ENCODE results near the gene NUDT13. TPM values are rescaled to one million over a fixed set of nuclear protein-coding genes. Genes with fewer than 3 reads are reported as not detected.

NUDT13 gene
- total RNA-seq, 1 experiment from 2014 or later: 0.38 TPM

DNA sequence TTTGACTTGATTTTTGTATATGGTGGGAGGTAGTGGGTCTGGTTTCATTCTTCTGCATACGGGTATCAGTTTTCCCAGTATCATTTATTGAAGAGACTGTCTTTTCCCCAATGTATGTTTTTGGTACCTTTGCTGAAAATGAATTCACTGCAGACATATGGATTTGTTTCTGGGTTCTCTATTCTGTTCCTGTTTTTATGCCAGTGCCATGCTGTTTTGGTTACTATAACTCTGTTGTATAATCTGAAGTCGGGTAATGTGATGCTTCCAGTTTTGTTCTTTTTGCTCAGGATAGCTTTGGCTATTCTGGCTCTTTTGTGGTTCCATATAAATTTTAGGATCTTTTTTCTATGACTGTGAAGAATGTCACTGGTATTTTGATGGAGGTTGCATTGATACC is 56.7 kb downstream of the NUDT13 start:
- DNase-seq: no peak

GRCh38 chr10:73167458-73167782 is 57.2 kb downstream of the NUDT13 start:
- Histone ChIP-seq H3K36me3 (replicated peaks; ENCODE audit: control insufficient read depth, insufficient read depth, low read length) (peaks cover 6% of the 10 kb centered on the region), H3K4me3 (ENCODE audit: insufficient read depth, low read depth, low read length) (peak overlapping the region; percentile 92), H3K27me3 (ENCODE audit: control insufficient read depth, insufficient read depth, low read length) (no peaks in the 10 kb centered on the region)
- DNase-seq: no peak

More for the DNA sequence above, 56.7 kb downstream of the NUDT13 start:
- Histone ChIP-seq H3K27me3 (ENCODE audit: control insufficient read depth, insufficient read depth, low read length) (no peaks in the 10 kb centered on the region), H3K4me3 (ENCODE audit: insufficient read depth, low read depth, low read length) (peak overlapping the region; percentile 92), H3K36me3 (replicated peaks; ENCODE audit: control insufficient read depth, insufficient read depth, low read length) (peaks cover 9% of the 10 kb centered on the region)

GRCh38 chr10:73167783-73168464 is 57.7 kb downstream of the NUDT13 start, which contains the start of the genes ECD and FAM149B1:
Gene ECD (minus strand): TSS chr10:73168008. CDS start chr10:73163937, 4,071 bp downstream.
Gene FAM149B1 (plus strand): TSS chr10:73168119. CDS start chr10:73168340, 221 bp downstream.
- no peaks in the 10 kb centered on the region for H3K27me3 ChIP-seq (ENCODE audit: control insufficient read depth, insufficient read depth, low read length)
- DNase-seq: peak; percentile 93
- H3K36me3 ChIP-seq (replicated peaks; ENCODE audit: control insufficient read depth, insufficient read depth, low read length): peaks cover 3% of the 10 kb centered on the region
- H3K4me3 ChIP-seq (ENCODE audit: insufficient read depth, low read depth, low read length): peak within 1 kb of the TSS; percentile 92

GRCh38 chr10:73168465-73168803 is 58.2 kb downstream of the NUDT13 start:
- no peaks in the 10 kb centered on the region for H3K27me3 ChIP-seq (ENCODE audit: control insufficient read depth, insufficient read depth, low read length)
- peaks cover 2% of the 10 kb centered on the region for H3K36me3 ChIP-seq (replicated peaks; ENCODE audit: control insufficient read depth, insufficient read depth, low read length)
- no peak for DNase-seq
- H3K4me3 ChIP-seq (ENCODE audit: insufficient read depth, low read depth, low read length): peak overlapping the region; percentile 92

- no peak overlapping the region for H3K4me3 ChIP-seq (ENCODE audit: insufficient read depth, low read depth, low read length)
- no peaks in the 10 kb centered on the region for H3K36me3 ChIP-seq (replicated peaks; ENCODE audit: control insufficient read depth, insufficient read depth, low read length)
- no peak for DNase-seq
- no peaks in the 10 kb centered on the region for H3K27me3 ChIP-seq (ENCODE audit: control insufficient read depth, insufficient read depth, low read length)
Measured at GRCh38 chr10:73169320-73169719, 59.1 kb downstream of the NUDT13 start.

DNA sequence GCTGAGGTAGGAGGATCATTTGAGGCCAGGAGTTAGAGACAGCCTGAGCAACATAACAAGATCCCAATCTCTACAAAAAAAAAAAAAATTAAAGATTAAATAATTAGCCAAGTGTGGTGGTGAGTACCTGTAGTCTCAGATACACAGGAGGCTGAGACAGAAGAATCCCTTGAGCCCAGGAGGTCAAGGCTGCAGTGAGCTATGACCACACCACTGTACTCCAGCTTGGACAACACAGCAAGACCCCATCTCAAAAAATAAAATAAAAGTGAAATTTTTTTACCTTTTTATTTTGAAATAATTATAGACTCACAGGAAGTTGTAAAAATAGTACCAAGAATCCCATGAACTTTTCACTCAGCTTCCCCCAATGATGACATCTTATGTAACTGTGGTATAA is 62.6 kb downstream of the NUDT13 start:
- no peak overlapping the region for H3K4me3 ChIP-seq (ENCODE audit: insufficient read depth, low read depth, low read length)
- H3K36me3 ChIP-seq (replicated peaks; ENCODE audit: control insufficient read depth, insufficient read depth, low read length): no peaks in the 10 kb centered on the region; the same call in 1 of the 2 replicates
- DNase-seq: no peak
- no peaks in the 10 kb centered on the region for H3K27me3 ChIP-seq (ENCODE audit: control insufficient read depth, insufficient read depth, low read length)

- DNase-seq: no peak
- Histone ChIP-seq H3K27me3 (ENCODE audit: control insufficient read depth, insufficient read depth, low read length) (no peaks in the 10 kb centered on the region), H3K4me3 (ENCODE audit: insufficient read depth, low read depth, low read length) (no peak overlapping the region), H3K36me3 (replicated peaks; ENCODE audit: control insufficient read depth, insufficient read depth, low read length) (no peaks in the 10 kb centered on the region; the same call in 1 of the 2 replicates)
Measured at GRCh38 chr10:73174148-73174925, 64.1 kb downstream of the NUDT13 start.

Other genes with a start within 250 kb of the NUDT13 start
- 0.10 TPM in 1 of 2 replicates, not detected in the other for gene OIT3, start 216.7 kb upstream of the NUDT13 start, total RNA-seq (2014; rRNA removed; shearing (Covaris generic))
- gene PLA2G12B, start 155.6 kb upstream of the NUDT13 start, total RNA-seq (2014; rRNA removed; shearing (Covaris generic)): 0.14 and 0.33 TPM in 2 replicates
- gene P4HA1, start 13.6 kb upstream of the NUDT13 start, total RNA-seq (2014; rRNA removed; shearing (Covaris generic)): 37.3 and 76.5 TPM in 2 replicates
- gene ECD, start 57.6 kb downstream of the NUDT13 start, total RNA-seq (2014; rRNA removed; shearing (Covaris generic)): 33.7 and 37.1 TPM in 2 replicates
- 14.6 and 15.6 TPM in 2 replicates for gene FAM149B1, start 57.7 kb downstream of the NUDT13 start, total RNA-seq (2014; rRNA removed; shearing (Covaris generic))
- gene DNAJC9, start 136.8 kb downstream of the NUDT13 start, total RNA-seq (2014; rRNA removed; shearing (Covaris generic)): 32.0 and 35.0 TPM in 2 replicates
- gene MRPS16, start 142.2 kb downstream of the NUDT13 start, total RNA-seq (2014; rRNA removed; shearing (Covaris generic)): 129 and 134 TPM in 2 replicates
- gene CFAP70, start 248.4 kb downstream of the NUDT13 start, total RNA-seq (2014; rRNA removed; shearing (Covaris generic)): 0.15 and 0.45 TPM in 2 replicates

Data from H7 (cell line).